ENCODE measurements around the gene FIGN. TPM values are rescaled to one million over a fixed set of nuclear protein-coding genes. Genes with fewer than 3 reads are reported as not detected.

FIGN gene
- total and polyA plus RNA-seq, 2 experiments from 2014 or later = 1.4 to 4.5 TPM

- H3K27ac ChIP-seq = no peak overlapping the region
- H3K4me1 ChIP-seq (ENCODE audit: insufficient read depth) = no peaks in the 10 kb centered on the region
- no peaks in the 10 kb centered on the region for H3K9me2 ChIP-seq (replicated peaks; ENCODE audit: insufficient read depth)
- DNase-seq (ENCODE audit: low spot score) = no peak
- H3K79me2 ChIP-seq = no peaks in the 10 kb centered on the region
- no peak overlapping the region for H3K4me2 ChIP-seq
- no peaks in the 10 kb centered on the region for H3K9me3 ChIP-seq (ENCODE audit: low read depth)
- TF ChIP-seq EZH2 (IDR thresholded peaks at IDR 0.05; ENCODE audit: borderline replicate concordance) (no peak), EZH2phosphoT487 (IDR thresholded peaks at IDR 0.05; ENCODE audit: low read depth, severe bottlenecking, unreplicated experiment) (no peak)
- TF ChIP-seq, protein P1, sequence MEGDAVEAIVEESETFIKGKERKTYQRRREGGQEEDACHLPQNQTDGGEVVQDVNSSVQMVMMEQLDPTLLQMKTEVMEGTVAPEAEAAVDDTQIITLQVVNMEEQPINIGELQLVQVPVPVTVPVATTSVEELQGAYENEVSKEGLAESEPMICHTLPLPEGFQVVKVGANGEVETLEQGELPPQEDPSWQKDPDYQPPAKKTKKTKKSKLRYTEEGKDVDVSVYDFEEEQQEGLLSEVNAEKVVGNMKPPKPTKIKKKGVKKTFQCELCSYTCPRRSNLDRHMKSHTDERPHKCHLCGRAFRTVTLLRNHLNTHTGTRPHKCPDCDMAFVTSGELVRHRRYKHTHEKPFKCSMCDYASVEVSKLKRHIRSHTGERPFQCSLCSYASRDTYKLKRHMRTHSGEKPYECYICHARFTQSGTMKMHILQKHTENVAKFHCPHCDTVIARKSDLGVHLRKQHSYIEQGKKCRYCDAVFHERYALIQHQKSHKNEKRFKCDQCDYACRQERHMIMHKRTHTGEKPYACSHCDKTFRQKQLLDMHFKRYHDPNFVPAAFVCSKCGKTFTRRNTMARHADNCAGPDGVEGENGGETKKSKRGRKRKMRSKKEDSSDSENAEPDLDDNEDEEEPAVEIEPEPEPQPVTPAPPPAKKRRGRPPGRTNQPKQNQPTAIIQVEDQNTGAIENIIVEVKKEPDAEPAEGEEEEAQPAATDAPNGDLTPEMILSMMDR (IDR thresholded peaks at IDR 0.05; ENCODE audit: poor library complexity) = no peak
- no peak overlapping the region for H2AFZ ChIP-seq
- H4K20me1 ChIP-seq (ENCODE audit: insufficient read depth, poor library complexity, severe bottlenecking) = no peaks in the 10 kb centered on the region
- no peak overlapping the region for H3K4me3 ChIP-seq
- no peaks in the 10 kb centered on the region for H3K36me3 ChIP-seq (replicated peaks; ENCODE audit: insufficient read depth, low read depth)
- H3K27me3 ChIP-seq = no peaks in the 10 kb centered on the region
Observed at GRCh38 chr2:163607630-163608029, 128.2 kb downstream of the FIGN start.

- H3K9me3 ChIP-seq (ENCODE audit: low read depth) = no peaks in the 10 kb centered on the region
- no peaks in the 10 kb centered on the region for H3K79me2 ChIP-seq
- H3K27me3 ChIP-seq = no peaks in the 10 kb centered on the region
- 92% methylated on average over 3 of the region's 3 CpGs for WGBS (ENCODE audit: low lambda C conversion rate, missing lambda C conversion rate)
- no peak overlapping the region for H2AFZ ChIP-seq
- TF ChIP-seq, protein P1 (IDR thresholded peaks at IDR 0.05; ENCODE audit: poor library complexity) = no peak
- TF ChIP-seq EZH2phosphoT487 (IDR thresholded peaks at IDR 0.05; ENCODE audit: low read depth, severe bottlenecking, unreplicated experiment) = no peak
- TF ChIP-seq EZH2 (IDR thresholded peaks at IDR 0.05; ENCODE audit: borderline replicate concordance) = no peak
- H3K36me3 ChIP-seq (replicated peaks; ENCODE audit: insufficient read depth, low read depth) = no peaks in the 10 kb centered on the region
- H3K4me3 ChIP-seq = no peak overlapping the region
- DNase-seq (ENCODE audit: low spot score) = no peak
- no peaks in the 10 kb centered on the region for H3K4me1 ChIP-seq (ENCODE audit: insufficient read depth)
- no peak overlapping the region for H3K4me2 ChIP-seq
- no peaks in the 10 kb centered on the region for H3K9me2 ChIP-seq (replicated peaks; ENCODE audit: insufficient read depth)
- no peak overlapping the region for H3K27ac ChIP-seq
- H4K20me1 ChIP-seq (ENCODE audit: insufficient read depth, poor library complexity, severe bottlenecking) = no peaks in the 10 kb centered on the region
Observed at GRCh38 chr2:163606878-163607277, 128.9 kb downstream of the FIGN start.

DNA sequence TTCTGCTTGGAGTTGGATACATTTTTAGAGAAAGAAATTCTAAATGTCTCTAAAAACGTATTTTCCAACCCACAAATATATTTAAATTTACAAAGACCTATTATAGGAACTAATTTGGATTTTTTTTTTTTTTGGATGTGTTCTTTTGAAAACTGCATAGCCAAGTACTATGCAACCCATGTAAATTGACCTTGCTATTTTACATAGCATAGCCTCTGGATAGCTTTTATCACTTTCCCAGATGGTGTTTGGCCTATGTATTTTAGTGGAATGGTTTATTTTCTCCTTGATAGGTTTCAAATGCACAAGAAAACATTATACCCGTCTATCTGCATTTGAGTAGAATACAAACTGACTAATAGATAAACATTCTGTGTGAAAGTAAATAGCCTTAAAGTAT lies 130.0 kb downstream of the FIGN start:
- TF ChIP-seq EZH2 (IDR thresholded peaks at IDR 0.05; ENCODE audit: borderline replicate concordance) (no peak), EZH2phosphoT487 (IDR thresholded peaks at IDR 0.05; ENCODE audit: low read depth, severe bottlenecking, unreplicated experiment) (no peak)
- TF ChIP-seq, protein P1 (IDR thresholded peaks at IDR 0.05; ENCODE audit: poor library complexity) = no peak
- no peak overlapping the region for H3K4me3 ChIP-seq
- no peaks in the 10 kb centered on the region for H3K9me3 ChIP-seq (ENCODE audit: low read depth)
- H3K27ac ChIP-seq = no peak overlapping the region
- no peak overlapping the region for H2AFZ ChIP-seq
- H3K4me2 ChIP-seq = no peak overlapping the region
- no peaks in the 10 kb centered on the region for H3K9me2 ChIP-seq (replicated peaks; ENCODE audit: insufficient read depth)
- H3K4me1 ChIP-seq (ENCODE audit: insufficient read depth) = no peaks in the 10 kb centered on the region
- H3K36me3 ChIP-seq (replicated peaks; ENCODE audit: insufficient read depth, low read depth) = no peaks in the 10 kb centered on the region
- no peaks in the 10 kb centered on the region for H3K79me2 ChIP-seq
- H4K20me1 ChIP-seq (ENCODE audit: insufficient read depth, poor library complexity, severe bottlenecking) = no peaks in the 10 kb centered on the region
- H3K27me3 ChIP-seq = no peaks in the 10 kb centered on the region
- WGBS (ENCODE audit: low lambda C conversion rate, missing lambda C conversion rate) = 66% methylated on average over 2 of the region's 2 CpGs
- DNase-seq (ENCODE audit: low spot score) = no peak

All from hepatocyte (in vitro differentiated cells).